MM.1S (cell line): Measurements from ENCODE around the gene LEF1.

Experiments
- DNase-seq: peaks from one replicate; pipeline ENCODE4 v3.0.0-alpha.2; 2015
- H2AFZ ChIP-seq: fragments of 300-600 bp; sonication (generic); 2 replicates; pipeline ENCODE4 v1.6.0; 2016; ENCODE audit warnings: antibody characterized with exemption, low read length
- H3F3A ChIP-seq: fragments of 300-600 bp; sonication (generic); 2 replicates; pipeline ENCODE4 v1.6.1; 2016; ENCODE audit warnings: mild to moderate bottlenecking, antibody characterized with exemption, low read length, moderate library complexity, mixed read lengths; ENCODE audit not compliant: insufficient read depth
- H3K27ac ChIP-seq: fragments of 300-600 bp; sonication (generic); 2 replicates; pipeline ENCODE4 v1.5.1; 2016; ENCODE audit warnings: mild to moderate bottlenecking, low read length
- H3K27me3 ChIP-seq: fragments of 300-600 bp; sonication (generic); replicated peaks from 2 replicates; pipeline ENCODE4 v1.6.0; 2016; ENCODE audit warnings: low read length; ENCODE audit not compliant: insufficient read depth
- H3K36me3 ChIP-seq: fragments of 300-600 bp; sonication (generic); replicated peaks from 2 replicates; pipeline ENCODE4 v1.6.1; 2016; ENCODE audit warnings: mild to moderate bottlenecking, low read length, mixed read lengths; ENCODE audit not compliant: insufficient read depth
- H3K4me1 ChIP-seq: fragments of 300-600 bp; sonication (generic); 2 replicates; pipeline ENCODE4 v1.6.1; 2016; ENCODE audit warnings: low read length, mixed read lengths
- H3K4me2 ChIP-seq: fragments of 300-600 bp; sonication (generic); 2 replicates; pipeline ENCODE4 v1.6.0; 2016; ENCODE audit warnings: low read depth, low read length
- H3K4me3 ChIP-seq: fragments of 300-600 bp; sonication (generic); 2 replicates; pipeline ENCODE4 v1.5.1; 2016; ENCODE audit warnings: low read length, mixed read lengths
- H3K79me2 ChIP-seq: fragments of 300-600 bp; sonication (generic); 2 replicates; pipeline ENCODE4 v1.6.1; 2016; ENCODE audit warnings: mixed run types, low read length, mixed read lengths
- H3K9ac ChIP-seq: fragments of 300-600 bp; sonication (generic); 2 replicates; pipeline ENCODE4 v1.6.1; 2016; ENCODE audit warnings: low read length, mixed read lengths
- H3K9me2 ChIP-seq: fragments of 300-600 bp; sonication (generic); replicated peaks from 2 replicates; pipeline ENCODE4 v1.6.1; 2016; ENCODE audit warnings: mild to moderate bottlenecking, low read length, mixed read lengths; ENCODE audit not compliant: insufficient read depth
- H3K9me3 ChIP-seq: fragments of 300-600 bp; sonication (generic); replicated peaks from 2 replicates; pipeline ENCODE4 v1.6.1; 2016; ENCODE audit warnings: mild to moderate bottlenecking, low read length, mixed read lengths; ENCODE audit not compliant: insufficient read depth
- H4K20me1 ChIP-seq: fragments of 300-600 bp; sonication (generic); 2 replicates; pipeline ENCODE4 v1.6.1; 2016; ENCODE audit warnings: mild to moderate bottlenecking, low read length, moderate library complexity, mixed read lengths; ENCODE audit not compliant: insufficient read depth
- EZH2 ChIP-seq: fragments of 300-600 bp; sonication (generic); optimal IDR thresholded peaks from 2 replicates; pipeline ENCODE3; 2017; ENCODE audit warnings: low read depth, mild to moderate bottlenecking, antibody characterized with exemption, low read length, mixed read lengths
- EZH2phosphoT487 ChIP-seq: fragments of 300-600 bp; sonication (generic); IDR thresholded peaks from 2 replicates; pipeline ENCODE4 v1.6.1; 2018; ENCODE audit warnings: antibody characterized with exemption, low read length
- TF ChIP-seq, protein P1 (sequence below): fragments of 300-600 bp; sonication (generic); IDR thresholded peaks from 2 replicates; pipeline ENCODE4 v1.5.1; 2016; ENCODE audit warnings: antibody characterized with exemption, low read length, mixed read lengths

The LEF1 gene

DNA sequence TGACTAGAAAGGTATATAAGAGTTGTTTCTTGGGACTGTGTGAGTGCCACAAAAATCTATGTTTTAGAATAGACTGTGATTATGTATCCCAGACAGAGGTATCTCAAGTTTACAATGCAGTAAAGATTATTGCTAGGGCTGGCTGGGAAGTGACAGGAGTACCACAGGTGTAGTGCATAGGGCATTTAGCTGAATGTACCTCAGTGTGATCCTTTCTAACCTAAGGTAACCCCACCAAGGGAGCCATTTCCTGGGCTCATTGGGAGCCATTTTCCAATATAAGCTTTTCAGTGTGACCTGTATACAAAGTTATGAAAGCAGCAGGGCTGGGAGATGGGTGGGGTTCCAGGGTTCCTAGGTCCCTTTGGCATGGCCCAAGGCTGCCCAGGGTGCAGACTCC, 6.1 kb upstream of the LEF1 start:
- no peak overlapping the region for H2AFZ ChIP-seq
- H3K4me1 ChIP-seq, result peaks cover 12% of the 10 kb centered on the region; the same call in 1 of the 2 replicates
- H3K9ac ChIP-seq, result no peak overlapping the region
- H3K4me2 ChIP-seq, result no peak overlapping the region
- no peaks in the 10 kb centered on the region for H3K36me3 ChIP-seq
- H3F3A ChIP-seq, result peaks cover 8% of the 10 kb centered on the region; the same call in 1 of the 2 replicates
- no peaks in the 10 kb centered on the region for H3K9me3 ChIP-seq
- DNase-seq, result no peak
- H3K4me3 ChIP-seq, result no peak overlapping the region
- H3K9me2 ChIP-seq, result no peaks in the 10 kb centered on the region
- H4K20me1 ChIP-seq, result no peaks in the 10 kb centered on the region
- TF ChIP-seq, protein P1, sequence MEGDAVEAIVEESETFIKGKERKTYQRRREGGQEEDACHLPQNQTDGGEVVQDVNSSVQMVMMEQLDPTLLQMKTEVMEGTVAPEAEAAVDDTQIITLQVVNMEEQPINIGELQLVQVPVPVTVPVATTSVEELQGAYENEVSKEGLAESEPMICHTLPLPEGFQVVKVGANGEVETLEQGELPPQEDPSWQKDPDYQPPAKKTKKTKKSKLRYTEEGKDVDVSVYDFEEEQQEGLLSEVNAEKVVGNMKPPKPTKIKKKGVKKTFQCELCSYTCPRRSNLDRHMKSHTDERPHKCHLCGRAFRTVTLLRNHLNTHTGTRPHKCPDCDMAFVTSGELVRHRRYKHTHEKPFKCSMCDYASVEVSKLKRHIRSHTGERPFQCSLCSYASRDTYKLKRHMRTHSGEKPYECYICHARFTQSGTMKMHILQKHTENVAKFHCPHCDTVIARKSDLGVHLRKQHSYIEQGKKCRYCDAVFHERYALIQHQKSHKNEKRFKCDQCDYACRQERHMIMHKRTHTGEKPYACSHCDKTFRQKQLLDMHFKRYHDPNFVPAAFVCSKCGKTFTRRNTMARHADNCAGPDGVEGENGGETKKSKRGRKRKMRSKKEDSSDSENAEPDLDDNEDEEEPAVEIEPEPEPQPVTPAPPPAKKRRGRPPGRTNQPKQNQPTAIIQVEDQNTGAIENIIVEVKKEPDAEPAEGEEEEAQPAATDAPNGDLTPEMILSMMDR, result no peak
- TF ChIP-seq EZH2phosphoT487 (no peak), EZH2 (no peak)
- H3K27me3 ChIP-seq, result peaks cover 25% of the 10 kb centered on the region
- no peak overlapping the region for H3K27ac ChIP-seq
- no peaks in the 10 kb centered on the region for H3K79me2 ChIP-seq

DNA sequence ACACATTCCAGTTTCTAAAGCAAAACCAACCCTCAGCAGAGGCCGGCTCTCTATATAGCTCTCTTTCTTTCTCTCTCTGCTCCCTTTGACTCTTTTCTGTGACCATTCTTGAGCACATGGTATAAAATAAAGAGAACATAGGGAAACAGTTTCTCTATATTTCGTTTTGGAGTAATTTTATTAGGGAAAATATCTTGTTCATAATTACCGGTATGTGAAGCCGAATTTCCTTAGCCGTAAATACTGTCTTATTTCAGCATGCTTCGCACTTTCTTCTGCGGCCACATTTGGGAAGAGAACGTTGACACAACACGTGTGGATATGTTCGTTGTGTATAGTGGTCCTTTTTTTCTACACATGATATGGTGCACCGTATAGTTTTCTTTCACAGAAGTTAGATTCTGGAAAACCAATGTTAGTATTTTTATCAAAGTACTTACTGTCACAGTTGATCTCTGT, 4.9 kb upstream of the LEF1 start:
- H3K4me1 ChIP-seq, result peaks cover 17% of the 10 kb centered on the region; the same call in 1 of the 2 replicates
- H3K27me3 ChIP-seq, result peaks cover 30% of the 10 kb centered on the region
- H3K9me2 ChIP-seq, result no peaks in the 10 kb centered on the region
- H3F3A ChIP-seq, result peaks cover 16% of the 10 kb centered on the region; the same call in 1 of the 2 replicates
- no peaks in the 10 kb centered on the region for H3K9me3 ChIP-seq
- H3K4me2 ChIP-seq, result peak overlapping the region; percentile 96
- no peaks in the 10 kb centered on the region for H3K79me2 ChIP-seq
- TF ChIP-seq EZH2 (no peak), EZH2phosphoT487 (no peak)
- TF ChIP-seq, protein P1, result no peak
- peak overlapping the region; percentile 71; the same call in 1 of the 2 replicates for H3K9ac ChIP-seq
- no peak for DNase-seq
- no peaks in the 10 kb centered on the region for H4K20me1 ChIP-seq
- H3K27ac ChIP-seq, result peak overlapping the region; percentile 64; the same call in 1 of the 2 replicates
- peak overlapping the region; percentile 82 for H3K4me3 ChIP-seq
- peak overlapping the region; percentile 92 for H2AFZ ChIP-seq
- no peaks in the 10 kb centered on the region for H3K36me3 ChIP-seq

DNA sequence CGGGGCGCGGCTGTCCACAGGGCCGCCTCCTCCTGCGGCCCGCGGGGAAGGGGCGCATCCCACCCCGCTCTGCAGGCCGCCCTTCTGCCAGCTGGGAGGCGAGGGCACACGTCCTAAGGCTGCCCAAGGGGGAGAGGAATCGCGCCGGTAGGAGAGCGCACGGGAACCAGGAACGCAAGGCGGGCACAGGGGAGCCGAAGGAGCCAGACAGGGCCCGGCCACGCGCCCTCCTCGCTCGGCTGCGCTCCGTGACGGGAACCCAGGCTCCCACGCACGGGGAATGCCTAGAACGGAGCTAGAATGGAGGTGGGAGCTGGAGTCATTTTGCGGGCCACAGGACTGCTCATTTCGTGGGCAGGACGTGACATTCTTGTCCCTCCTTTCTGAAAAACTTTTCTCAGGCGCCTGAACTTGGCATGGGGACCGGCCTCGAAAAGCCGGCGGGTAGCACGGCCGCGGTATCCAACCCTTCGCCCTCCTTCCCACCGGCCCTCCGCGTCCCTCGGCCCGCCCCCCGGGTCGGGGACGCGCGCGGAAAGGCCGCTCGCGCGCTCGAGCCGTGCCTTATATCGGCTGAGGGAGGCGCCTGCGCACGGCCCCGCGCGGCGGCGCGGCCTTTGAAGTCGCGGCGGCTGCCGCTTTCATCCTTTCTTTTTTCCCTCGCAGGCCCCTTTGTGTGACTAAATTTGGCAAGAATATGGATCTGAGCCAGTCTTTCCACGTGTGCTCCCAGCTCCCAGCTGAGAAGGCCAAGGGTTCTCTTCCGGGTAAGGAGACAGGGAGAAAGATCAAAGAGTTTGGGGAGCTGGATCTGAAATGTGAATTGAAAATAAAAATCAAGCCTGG, 4.2 kb upstream of the LEF1 start:
- peak overlapping the region; percentile 64; the same call in 1 of the 2 replicates for H3K27ac ChIP-seq
- peak overlapping the region; percentile 96 for H3K4me2 ChIP-seq

More for the DNA sequence above, 4.2 kb upstream of the LEF1 start:
- Histone ChIP-seq H2AFZ (peak overlapping the region; percentile 92), H3K9me3 (no peaks in the 10 kb centered on the region), H3K4me1 (peaks cover 17% of the 10 kb centered on the region; the same call in 1 of the 2 replicates), H3K79me2 (no peaks in the 10 kb centered on the region), H3K9ac (peak overlapping the region; percentile 71), H4K20me1 (no peaks in the 10 kb centered on the region), H3K27me3 (peaks cover 30% of the 10 kb centered on the region), H3F3A (peaks cover 22% of the 10 kb centered on the region), H3K36me3 (no peaks in the 10 kb centered on the region), H3K4me3 (peak overlapping the region; percentile 82), H3K9me2 (no peaks in the 10 kb centered on the region)
- peak; percentile 81 for DNase-seq
- TF ChIP-seq EZH2, result no peak
- TF ChIP-seq, protein P1, result peak; percentile 16
- TF ChIP-seq EZH2phosphoT487, result no peak
